HG02885 (cell line): Measurements from ENCODE around the gene UBC.
A peak's percentile ranks its signal among the peaks of the same experiment; 100 is the strongest.

Experiments used
- ATAC-seq: cut with Tn5 transposase; IDR thresholded peaks from one replicate; pipeline ENCODE4 v1.9.1; 2021; ENCODE audit warnings: mild to moderate bottlenecking; ENCODE audit not compliant: unreplicated experiment, poor library complexity

The UBC gene

DNA sequence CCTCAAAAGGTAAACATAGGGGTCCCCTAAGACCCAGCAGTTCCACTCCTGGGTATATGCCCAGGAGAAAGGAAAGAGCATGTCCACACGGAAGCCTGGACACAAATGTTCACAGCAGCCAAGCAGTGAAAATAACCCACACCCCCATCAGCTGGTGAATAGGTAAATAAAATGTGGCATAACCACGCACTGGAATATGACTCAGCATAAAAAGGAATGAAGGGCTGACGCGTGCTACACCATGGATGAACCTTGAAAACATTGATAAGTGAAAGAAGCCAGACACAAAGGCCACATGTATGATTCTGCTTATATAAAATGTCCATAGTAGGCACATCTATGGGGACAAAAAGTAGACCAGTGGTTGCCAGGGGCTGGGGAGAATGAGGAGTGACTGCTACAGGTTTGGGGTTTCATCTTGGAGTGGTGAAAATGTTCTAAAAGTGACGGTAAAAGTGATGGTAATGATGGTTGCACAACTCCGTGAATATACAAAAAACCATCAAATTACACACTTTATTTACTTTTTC, 47.0 kb downstream of the UBC start:
- no peak for ATAC-seq

GRCh38 chr12:124866883-124867400, 47.5 kb downstream of the UBC start:
- no peak for ATAC-seq

GRCh38 chr12:124866195-124866882, 48.1 kb downstream of the UBC start:
- ATAC-seq, result no peak

GRCh38 chr12:124865728-124866127, 48.7 kb downstream of the UBC start:
- no peak for ATAC-seq

GRCh38 chr12:124864326-124864752, 50.1 kb downstream of the UBC start:
- no peak for ATAC-seq

DNA sequence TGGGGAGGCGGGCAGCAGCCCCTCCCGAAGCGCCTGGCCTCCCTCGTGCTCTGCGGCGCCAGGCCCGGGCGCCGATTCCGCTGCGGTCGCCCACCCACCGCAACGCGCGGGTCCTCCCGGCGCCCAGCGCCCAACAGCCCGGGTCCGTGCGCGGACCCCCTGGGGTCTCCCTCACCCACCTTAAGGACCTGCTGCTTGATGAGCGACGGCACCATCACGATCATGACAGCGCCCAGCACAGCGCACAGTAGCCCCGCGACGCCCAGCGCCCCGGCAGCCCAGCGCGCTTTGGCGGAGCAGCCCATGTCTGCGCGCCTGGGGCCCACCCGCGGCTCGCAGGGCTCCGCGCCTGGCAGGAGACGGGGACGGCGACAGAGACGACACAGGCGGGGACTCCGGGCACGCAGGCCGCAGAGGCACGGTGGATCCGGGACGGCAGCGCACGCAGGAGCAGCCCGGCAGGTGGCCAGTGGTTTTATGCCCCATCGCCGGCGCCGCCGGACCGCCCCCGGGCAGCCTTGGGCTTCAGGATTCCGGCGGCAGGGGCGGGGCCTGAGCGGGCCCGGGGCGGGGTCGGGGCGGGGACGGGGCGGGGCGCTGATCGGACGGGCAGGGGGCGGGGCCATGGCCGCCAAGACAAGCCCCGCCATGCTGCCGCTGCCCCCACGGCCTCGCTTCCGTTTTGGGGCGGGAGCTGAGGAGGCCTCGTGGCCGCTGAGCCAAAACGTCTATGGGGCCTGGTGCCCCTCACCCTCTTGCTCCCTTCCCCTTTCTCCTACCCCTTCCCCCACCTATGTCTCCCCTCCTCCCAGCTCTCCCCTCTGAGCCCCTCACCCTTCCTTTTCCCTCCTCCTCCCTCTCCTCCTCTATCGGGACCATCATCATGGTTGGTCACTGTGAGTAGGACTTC, 50.8 kb downstream of the UBC start, which contains the start of gene SCARB1:
TSS of gene SCARB1 (minus strand) at position 449 of the 910 bp plus-strand sequence. CDS start at position 305, 144 bp downstream.
- peak; percentile 70 for ATAC-seq

DNA sequence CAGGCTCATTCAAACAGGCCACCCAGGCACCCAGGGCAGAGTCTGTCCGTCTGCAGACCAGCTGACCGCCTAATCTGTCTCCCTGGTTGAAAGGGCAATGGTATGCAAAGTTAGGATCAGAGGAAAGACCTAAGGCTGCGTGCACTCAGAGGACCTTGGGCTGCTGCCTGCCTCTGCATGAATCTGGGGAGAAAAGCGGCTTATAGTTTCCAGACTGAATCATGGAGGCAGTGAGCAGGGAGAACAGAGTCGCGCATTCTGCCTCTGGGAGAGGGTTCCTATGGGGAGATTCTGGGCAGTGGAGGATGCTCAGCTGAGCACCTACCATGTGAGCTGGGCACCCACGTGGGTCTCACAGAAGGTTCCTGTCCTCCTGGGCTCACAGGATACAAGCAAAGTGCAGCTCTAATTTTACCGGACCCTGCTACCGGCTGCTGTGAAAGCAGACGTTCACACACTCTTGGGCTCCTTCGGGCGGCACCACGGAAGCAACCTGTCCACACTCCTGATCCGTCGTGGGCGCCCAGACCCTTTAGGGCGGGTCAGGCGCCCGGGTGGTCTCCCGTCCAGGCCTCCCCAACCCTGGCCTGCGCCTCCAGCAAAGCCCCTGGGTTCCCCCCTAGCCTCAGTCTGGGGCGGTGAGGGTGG, 51.6 kb downstream of the UBC start:
- ATAC-seq, result peak; percentile 19

- peak; percentile 39 for ATAC-seq
Measured at GRCh38 chr12:124861898-124862676, 52.4 kb downstream of the UBC start.
